Endothelial cell of umbilical vein (primary cell): ENCODE results near the gene SAFB. TPM values are rescaled to one million over a fixed set of nuclear protein-coding genes. Genes with fewer than 3 reads are reported as not detected.

ENCODE experiments used
- BruUV-seq: library from RNA; stranded (reverse); fragments of 400-500 nt; replicated peaks from 2 replicates; lab custom pipeline; 2021; lab: Mats Ljungman, UMichigan
- CTCF ChIA-PET: fragments of 300-600, 350-600 bp; sonication (Branson Sonifier 250); formaldehyde crosslinking; loops from one replicate; lab custom pipeline; 2021; ENCODE audit warnings: antibody characterized with exemption, inconsistent platforms; lab: Charles Lee
- POLR2A ChIA-PET: fragments of 300-600, 350-600 bp; sonication (Branson Sonifier 250); formaldehyde crosslinking; loops from one replicate; lab custom pipeline; 2021; ENCODE audit warnings: antibody characterized with exemption, inconsistent platforms; lab: Charles Lee
- DNase-seq: peaks from one replicate; pipeline ENCODE4 v3.0.0-alpha.2; 2011; ENCODE audit warnings: low read depth, low spot score
- FAIRE-seq: peaks from 2 replicates; lab custom pipeline; 2011; peaks lifted over from hg19 to GRCh38; lab: Jason Lieb, UNC
- H2AFZ ChIP-seq: 2 replicates; pipeline ENCODE4 v1.6.0; 2012; ENCODE audit warnings: low read depth, low read length, control low read depth, inconsistent platforms
- H3K27ac ChIP-seq: 2 replicates; pipeline ENCODE4 v1.5.1; 2011; ENCODE audit warnings: low read depth, mild to moderate bottlenecking, control low read depth, low read length, moderate library complexity; ENCODE audit not compliant: insufficient read depth
- H3K27me3 ChIP-seq, 2 experiments: 2 replicates each; pipeline versions ENCODE4 v1.6.0 to v1.6.1; 2011; ENCODE audit warnings: low read length in 2 of 2, mixed read lengths in 1 of 2; ENCODE audit not compliant: control insufficient read depth in 2 of 2, insufficient read depth in 2 of 2
- H3K36me3 ChIP-seq, 2 experiments: 2 replicates in 1 of 2; 3 replicates in 1 of 2; pipeline ENCODE4 v1.5.1; 2011; ENCODE audit warnings: low read length in 2 of 2, mild to moderate bottlenecking in 1 of 2, moderate library complexity in 1 of 2; ENCODE audit not compliant: control insufficient read depth in 2 of 2, insufficient read depth in 2 of 2; ENCODE audit errors: extremely low read depth in 1 of 2
- H3K4me1 ChIP-seq: 3 replicates; pipeline ENCODE4 v1.5.1; 2011; ENCODE audit warnings: mild to moderate bottlenecking, low read length; ENCODE audit not compliant: control insufficient read depth, insufficient read depth; ENCODE audit errors: extremely low read depth
- H3K4me2 ChIP-seq: 2 replicates; pipeline ENCODE4 v1.6.1; 2011; ENCODE audit warnings: low read length, control low read depth, mixed read lengths; ENCODE audit not compliant: insufficient read depth
- H3K4me3 ChIP-seq, 3 experiments: fragments of 200-600 bp in 1 of 3; sonication (generic), shearing (Covaris generic) in 1 of 3; replicated peaks in 1 of 3; 2 replicates each; pipeline ENCODE4 v1.5.1; 2011 to 2016; ENCODE audit warnings: control low read depth in 3 of 3, low read length in 3 of 3, mild to moderate bottlenecking in 2 of 3, inconsistent platforms in 1 of 3, low read depth in 1 of 3, moderate library complexity in 1 of 3; ENCODE audit not compliant: insufficient read depth in 1 of 3
- H3K79me2 ChIP-seq: 2 replicates; pipeline ENCODE4 v1.6.0; 2012; ENCODE audit warnings: low read length, inconsistent platforms; ENCODE audit not compliant: control insufficient read depth, insufficient read depth
- H3K9ac ChIP-seq: replicated peaks from 2 replicates; pipeline ENCODE3; 2011; ENCODE audit warnings: low read length, control low read depth; ENCODE audit not compliant: insufficient read depth; ENCODE audit errors: extremely low read depth
- H3K9me1 ChIP-seq: replicated peaks from 3 replicates; pipeline ENCODE4 v1.6.0; 2011; ENCODE audit warnings: mild to moderate bottlenecking, low read length; ENCODE audit not compliant: control insufficient read depth, insufficient read depth; ENCODE audit errors: extremely low read depth
- H3K9me3 ChIP-seq: replicated peaks from 2 replicates; pipeline ENCODE4 v1.5.1; 2012; ENCODE audit warnings: low read length, inconsistent platforms; ENCODE audit not compliant: control insufficient read depth, insufficient read depth
- H4K20me1 ChIP-seq: replicated peaks from 2 replicates; pipeline ENCODE3; 2011; ENCODE audit warnings: mild to moderate bottlenecking, low read length; ENCODE audit not compliant: control insufficient read depth, insufficient read depth; ENCODE audit errors: extremely low read depth
- EZH2 ChIP-seq: IDR thresholded peaks from 2 replicates; pipeline ENCODE4 v1.6.1; 2012; ENCODE audit warnings: borderline replicate concordance, low read depth, mild to moderate bottlenecking, moderate library complexity, low read length, inconsistent platforms; ENCODE audit not compliant: severe bottlenecking
- FOS ChIP-seq: IDR thresholded peaks from 2 replicates; pipeline ENCODE4 v1.6.1; 2011; ENCODE audit warnings: mild to moderate bottlenecking, low read length, moderate library complexity, borderline replicate concordance; ENCODE audit not compliant: insufficient read depth
- GATA2 ChIP-seq: IDR thresholded peaks from 2 replicates; pipeline ENCODE4 v1.7.0; 2011; ENCODE audit warnings: low read depth, mild to moderate bottlenecking, moderate library complexity, mixed read lengths, low read length; ENCODE audit not compliant: insufficient read length, insufficient read depth
- JUN ChIP-seq: IDR thresholded peaks from 2 replicates; pipeline ENCODE4 v1.6.1; 2011; ENCODE audit warnings: borderline replicate concordance, low read depth; ENCODE audit not compliant: insufficient read length, insufficient read depth
- MAX ChIP-seq: IDR thresholded peaks from 2 replicates; pipeline ENCODE4 v1.6.1; 2011; ENCODE audit not compliant: insufficient read depth, insufficient read length
- MYC ChIP-seq: IDR thresholded peaks from one replicate; pipeline ENCODE4 v1.6.1; 2011; ENCODE audit warnings: mild to moderate bottlenecking, low read depth, low read length
- POLR2A ChIP-seq: IDR thresholded peaks from 2 replicates; pipeline ENCODE4 v1.6.1; 2012; ENCODE audit warnings: low read depth, mild to moderate bottlenecking, control low read depth, low read length
- POLR2AphosphoS5 ChIP-seq: IDR thresholded peaks from 2 replicates; pipeline ENCODE4 v1.6.1; 2012; ENCODE audit warnings: low read depth, mild to moderate bottlenecking, control low read depth, low read length, moderate library complexity; ENCODE audit not compliant: insufficient read depth
- dilution Hi-C: fragments of 300-500 bp; cut with MboI; formaldehyde crosslinking; loops from one replicate; pipeline ENCODE4 v1.15.0; 2019; ENCODE audit warnings: low sequenced_read_pairs; ENCODE audit not compliant: extremely low pct_ligation_motif_present
- intact Hi-C: fragments of 100-400 bp; cut with micrococcal nuclease; formaldehyde crosslinking; loops from one replicate; pipeline ENCODE4 v1.10.0; 2022
- polyA plus RNA-seq, 4 experiments: library from polyadenylated mRNA; depleted of rRNA in 3 of 4; stranded (reverse) in 3 of 4; unstranded in 1 of 4; fragments of >200 nt; gene quantifications; 2 replicates each; pipeline versions ENCODE4 v1.2.1 to v1.2.3, GENCODE V29; 2011 to 2012; ENCODE audit warnings: missing spikeins in 1 of 4
- total RNA-seq: library from RNA; stranded (reverse); gene quantifications from 2 replicates; pipeline ENCODE4 v1.2.3, GENCODE V29; 2021
- TF ChIP-seq, protein P1 (sequence below), 2 donors: IDR thresholded peaks; 1 replicate in 1 of 2; 2 replicates in 1 of 2; pipeline ENCODE4 v1.5.1; 2011; ENCODE audit warnings: low read length in 2 of 2, mild to moderate bottlenecking in 2 of 2, moderate library complexity in 2 of 2, control low read depth in 1 of 2, inconsistent platforms in 1 of 2, low read depth in 1 of 2; ENCODE audit not compliant: insufficient read depth in 1 of 2; ENCODE audit errors: extremely low read depth in 1 of 2

SAFB gene
- total and polyA plus RNA-seq, 2 donors (not counting 3 experiments of a cell fraction or from before 2014, with no cell fraction given): 44.7 to 109 TPM

GRCh38 chr19:5619946-5620345 lies 2.9 kb upstream of the SAFB start:
- TF ChIP-seq FOS: no peak
- TF ChIP-seq EZH2: no peak
- no peak for TF ChIP-seq POLR2AphosphoS5
- TF ChIP-seq JUN: no peak
- TF ChIP-seq POLR2A: no peak
- no peak for TF ChIP-seq GATA2
- TF ChIP-seq, protein P1, sequence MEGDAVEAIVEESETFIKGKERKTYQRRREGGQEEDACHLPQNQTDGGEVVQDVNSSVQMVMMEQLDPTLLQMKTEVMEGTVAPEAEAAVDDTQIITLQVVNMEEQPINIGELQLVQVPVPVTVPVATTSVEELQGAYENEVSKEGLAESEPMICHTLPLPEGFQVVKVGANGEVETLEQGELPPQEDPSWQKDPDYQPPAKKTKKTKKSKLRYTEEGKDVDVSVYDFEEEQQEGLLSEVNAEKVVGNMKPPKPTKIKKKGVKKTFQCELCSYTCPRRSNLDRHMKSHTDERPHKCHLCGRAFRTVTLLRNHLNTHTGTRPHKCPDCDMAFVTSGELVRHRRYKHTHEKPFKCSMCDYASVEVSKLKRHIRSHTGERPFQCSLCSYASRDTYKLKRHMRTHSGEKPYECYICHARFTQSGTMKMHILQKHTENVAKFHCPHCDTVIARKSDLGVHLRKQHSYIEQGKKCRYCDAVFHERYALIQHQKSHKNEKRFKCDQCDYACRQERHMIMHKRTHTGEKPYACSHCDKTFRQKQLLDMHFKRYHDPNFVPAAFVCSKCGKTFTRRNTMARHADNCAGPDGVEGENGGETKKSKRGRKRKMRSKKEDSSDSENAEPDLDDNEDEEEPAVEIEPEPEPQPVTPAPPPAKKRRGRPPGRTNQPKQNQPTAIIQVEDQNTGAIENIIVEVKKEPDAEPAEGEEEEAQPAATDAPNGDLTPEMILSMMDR (IDR thresholded peaks at IDR 0.05; ENCODE audit: extremely low read depth in 1 of 2, insufficient read depth in 1 of 2, low read depth in 1 of 2, low read length in 2 of 2): no peak
- no peak for TF ChIP-seq MYC
- TF ChIP-seq MAX: no peak
- Histone ChIP-seq H3K4me3 (no peak overlapping the region), H3K4me2 (no peak overlapping the region), H4K20me1 (peaks cover 5% of the 10 kb centered on the region), H3K79me2 (peaks cover 76% of the 10 kb centered on the region), H3K27me3 (no peaks in the 10 kb centered on the region), H3K4me1 (peaks cover 20% of the 10 kb centered on the region), H3K9me1 (no peaks in the 10 kb centered on the region), H3K36me3 (peaks cover 12 to 18% of the 10 kb centered on the region in 2 experiments), H3K9ac (no peak overlapping the region), H3K27ac (no peak overlapping the region), H3K9me3 (no peaks in the 10 kb centered on the region), H2AFZ (no peak overlapping the region)
- ChIA-PET CTCF (interaction anchor here (1.0 kb wide), 1 partner anchor 36 kb away, joined by 3 read pairs; no protein-coding TSS in a partner anchor), POLR2A (no interaction called here)
- intact Hi-C loops (no loop called here), dilution Hi-C loops (no loop called here)
- DNase-seq (no peak), FAIRE-seq (peak; percentile 43)
- BruUV-seq: no TSS peak
